Measurements from ENCODE around the gene PKP1.

GRCh38 chr1:201269900-201270410 lies 13.4 kb upstream of the PKP1 start:
- no peak for TF ChIP-seq POLR2A (IDR thresholded peaks at IDR 0.05)
- no peak for TF ChIP-seq CTCF (IDR thresholded peaks at IDR 0.05)
